Activated T-cell treated with anti-CD3 and anti-CD28 coated beads for 4 hours (primary cell): ENCODE data around the gene URI1.

Source experiments
- DNase-seq: peaks from one replicate; pipeline ENCODE4 v3.0.0-alpha.2; 2020

URI1 gene

GRCh38 chr19:29976151-29976943, 34.3 kb downstream of the URI1 start:
- no peak for DNase-seq

- DNase-seq: no peak
Observed at GRCh38 chr19:29978080-29978479, 36.0 kb downstream of the URI1 start.

GRCh38 chr19:29983568-29983967, 41.5 kb downstream of the URI1 start:
- no peak for DNase-seq

- DNase-seq: no peak
Observed at GRCh38 chr19:29985196-29985595, 43.2 kb downstream of the URI1 start.

- DNase-seq: no peak
Observed at GRCh38 chr19:29988351-29988750, 46.3 kb downstream of the URI1 start.

- no peak for DNase-seq
Observed at GRCh38 chr19:29992233-29992867, 50.3 kb downstream of the URI1 start.

GRCh38 chr19:29999490-29999889, 57.5 kb downstream of the URI1 start:
- no peak for DNase-seq

- no peak for DNase-seq
Observed at GRCh38 chr19:30000862-30001261, 58.8 kb downstream of the URI1 start.

GRCh38 chr19:30001301-30001700, 59.3 kb downstream of the URI1 start:
- no peak for DNase-seq

GRCh38 chr19:30001791-30002190, 59.8 kb downstream of the URI1 start:
- no peak for DNase-seq

- no peak for DNase-seq
Observed at GRCh38 chr19:30003866-30004265, 61.8 kb downstream of the URI1 start.

- no peak for DNase-seq
Observed at GRCh38 chr19:30004403-30004802, 62.4 kb downstream of the URI1 start.

- no peak for DNase-seq
Observed at GRCh38 chr19:30006207-30006606, 64.2 kb downstream of the URI1 start.

GRCh38 chr19:30008169-30008568, 66.1 kb downstream of the URI1 start:
- no peak for DNase-seq

GRCh38 chr19:30009013-30009412, 67.0 kb downstream of the URI1 start:
- no peak for DNase-seq

GRCh38 chr19:30011051-30011578, 69.1 kb downstream of the URI1 start:
- no peak for DNase-seq

GRCh38 chr19:30014770-30015169, 72.7 kb downstream of the URI1 start:
- DNase-seq: no peak

GRCh38 chr19:30017172-30017571, 75.1 kb downstream of the URI1 start:
- DNase-seq: no peak

GRCh38 chr19:30020189-30020588, 78.2 kb downstream of the URI1 start:
- DNase-seq: no peak

- no peak for DNase-seq
Observed at GRCh38 chr19:30022659-30023058, 80.6 kb downstream of the URI1 start.

- DNase-seq: no peak
Observed at GRCh38 chr19:30023330-30023729, 81.3 kb downstream of the URI1 start.

GRCh38 chr19:30024091-30024490, 82.1 kb downstream of the URI1 start:
- no peak for DNase-seq

GRCh38 chr19:30026933-30027332, 84.9 kb downstream of the URI1 start:
- DNase-seq: no peak
